ENCODE data around the gene NOD2. TPM values are rescaled to one million over a fixed set of nuclear protein-coding genes. Genes with fewer than 3 reads are reported as not detected.

The NOD2 gene
- polyA plus RNA-seq, 4 donors: 0.28 to 0.46 (median 0.36) TPM

DNA sequence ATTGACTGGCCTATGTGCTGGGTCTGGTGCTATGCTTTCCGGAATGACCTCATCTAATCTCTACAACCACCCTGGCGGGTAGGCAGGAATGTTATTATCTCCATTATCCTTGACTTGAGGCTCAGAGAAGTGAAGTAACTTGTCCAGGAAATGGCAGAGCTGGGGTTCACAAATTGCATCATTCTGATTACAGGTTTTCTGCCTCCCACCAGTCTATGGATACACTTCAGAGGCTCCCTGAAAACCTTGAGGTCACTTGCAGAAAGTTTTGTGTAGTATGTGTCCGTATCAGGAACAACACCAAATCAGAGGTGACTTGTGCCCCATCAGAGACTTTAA is 19.1 kb downstream of the NOD2 start:
- no peak for DNase-seq (ENCODE audit: low read depth in 4 of 4, low spot score in 2 of 4)

DNA sequence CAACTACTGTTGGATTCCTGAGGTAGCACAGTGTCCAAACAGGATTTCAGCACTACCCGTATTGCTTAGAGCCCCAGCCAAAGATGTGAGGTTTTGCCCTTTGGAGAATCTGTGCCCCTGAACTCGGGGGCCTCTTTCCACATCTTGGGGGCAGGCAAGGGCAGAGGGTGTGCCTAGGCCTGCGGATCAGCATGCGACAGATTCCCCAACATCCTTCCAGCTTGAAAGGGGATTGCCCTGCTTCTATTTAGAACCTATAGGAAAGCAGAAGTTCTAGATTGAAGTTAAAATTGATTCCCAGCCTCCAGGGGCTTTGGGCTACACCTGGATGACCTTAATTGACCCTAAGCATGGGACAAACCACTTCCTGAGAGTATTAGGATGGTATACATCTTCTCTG is 19.6 kb downstream of the NOD2 start:
- no peak for DNase-seq (ENCODE audit: low read depth in 4 of 4, low spot score in 2 of 4)

DNA sequence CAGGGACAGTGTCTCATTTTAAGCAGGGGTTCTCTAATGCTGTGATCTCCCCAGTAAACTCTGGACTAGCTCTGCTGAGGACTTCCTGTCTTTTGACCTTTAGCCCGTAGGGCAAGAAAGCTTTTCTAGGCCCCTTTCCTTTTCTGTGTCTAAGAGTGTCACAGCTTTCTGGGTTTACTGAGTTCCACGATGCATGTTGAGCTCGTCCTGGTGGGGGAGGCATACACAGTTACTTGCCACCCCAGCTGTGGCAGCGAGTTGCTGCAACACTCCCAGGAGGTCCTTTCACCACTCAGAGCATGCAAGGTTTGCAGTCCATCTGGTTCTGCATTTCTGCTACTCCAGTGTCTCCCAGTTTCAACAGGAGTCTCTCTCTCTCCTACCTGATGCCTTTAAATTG is 23.7 kb downstream of the NOD2 start:
- DNase-seq (ENCODE audit: low read depth in 4 of 4, low spot score in 2 of 4): no peak

DNA sequence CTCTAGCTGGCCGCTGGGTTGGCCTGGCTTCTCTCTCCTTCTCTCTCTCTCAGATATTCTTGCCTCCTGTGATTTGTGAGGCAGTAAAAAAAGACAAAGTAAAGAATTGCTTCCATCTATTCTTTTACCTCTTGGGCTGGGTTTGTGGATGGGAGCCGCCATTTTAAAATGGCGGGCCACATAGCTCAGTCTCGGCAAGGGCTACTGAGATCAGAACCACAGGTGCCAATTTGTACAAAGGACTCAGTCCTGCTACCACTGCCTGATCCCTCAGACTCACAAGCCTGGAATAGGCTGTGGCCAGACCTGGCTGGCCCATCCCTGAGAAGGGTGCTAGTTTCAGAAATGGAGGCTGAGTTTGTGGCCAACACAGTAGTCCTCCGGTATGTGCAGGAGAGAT is 24.1 kb downstream of the NOD2 start:
- DNase-seq (ENCODE audit: low read depth in 4 of 4, low spot score in 2 of 4): no peak

DNA sequence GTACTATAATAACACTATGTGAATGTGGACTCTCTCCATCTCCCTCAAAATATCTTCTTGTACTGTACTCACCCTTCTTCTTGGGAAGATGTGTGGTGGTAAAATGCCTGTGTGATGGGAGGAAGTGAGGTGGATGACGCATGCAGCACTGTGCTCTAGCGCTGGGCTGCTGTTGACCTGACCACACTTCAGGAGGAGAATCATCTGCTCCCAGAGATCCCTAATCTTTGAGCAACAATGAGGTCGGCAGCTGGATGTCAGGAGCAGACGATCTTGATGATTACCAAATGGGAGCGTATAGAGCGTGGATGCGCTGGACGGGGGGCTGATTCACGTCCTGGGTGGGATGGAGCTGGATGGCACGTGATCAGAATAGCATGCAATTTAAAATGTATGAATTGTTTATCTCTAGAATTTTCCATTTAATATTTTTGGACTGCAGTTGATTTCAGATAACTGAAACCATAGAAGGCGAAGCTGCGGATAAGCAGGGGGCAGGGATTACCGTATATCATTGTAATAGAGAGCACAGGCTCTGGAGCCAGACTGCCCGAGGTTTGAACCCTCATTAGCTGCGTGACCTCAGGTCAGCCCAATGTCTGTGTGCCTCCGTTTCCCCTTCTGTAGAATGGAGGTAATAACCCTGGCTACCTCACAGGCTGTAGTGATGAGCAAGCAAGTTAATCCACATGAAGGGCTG is 24.8 kb downstream of the NOD2 start:
- no peak for DNase-seq (ENCODE audit: low read depth in 4 of 4, low spot score in 2 of 4)

DNA sequence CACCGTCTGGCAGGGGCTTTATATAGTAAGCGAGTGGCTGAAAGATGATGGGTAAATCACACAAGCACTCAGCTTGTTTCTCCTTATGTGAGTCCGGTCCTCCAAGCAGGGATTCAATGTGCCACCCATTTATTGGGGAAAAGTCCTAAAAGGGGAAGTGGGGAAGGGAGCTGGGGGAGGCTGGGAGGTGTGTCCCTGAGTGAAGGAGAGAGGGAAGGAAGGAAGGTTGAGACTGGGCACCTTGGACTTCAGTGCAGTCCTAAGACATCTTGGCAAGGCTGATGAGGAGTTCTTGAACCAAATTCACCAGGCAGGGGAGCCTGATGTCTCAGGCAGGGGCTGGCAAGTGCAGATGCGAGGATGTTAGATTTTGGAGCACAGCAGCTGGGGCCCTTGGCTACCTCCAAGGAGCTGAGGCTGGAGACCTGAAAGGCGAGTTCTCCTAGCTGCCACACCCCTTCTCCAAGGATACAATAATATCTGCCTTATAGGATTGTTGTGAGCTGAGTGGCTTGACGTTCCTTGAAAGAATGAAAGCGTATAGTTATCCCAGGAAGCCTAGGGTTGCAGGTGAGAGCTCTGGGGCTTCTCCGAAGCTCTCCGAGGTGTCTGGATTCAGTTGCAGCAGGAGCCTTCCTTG is 25.5 kb downstream of the NOD2 start:
- DNase-seq (ENCODE audit: low read depth in 4 of 4, low spot score in 2 of 4): no peak

DNA sequence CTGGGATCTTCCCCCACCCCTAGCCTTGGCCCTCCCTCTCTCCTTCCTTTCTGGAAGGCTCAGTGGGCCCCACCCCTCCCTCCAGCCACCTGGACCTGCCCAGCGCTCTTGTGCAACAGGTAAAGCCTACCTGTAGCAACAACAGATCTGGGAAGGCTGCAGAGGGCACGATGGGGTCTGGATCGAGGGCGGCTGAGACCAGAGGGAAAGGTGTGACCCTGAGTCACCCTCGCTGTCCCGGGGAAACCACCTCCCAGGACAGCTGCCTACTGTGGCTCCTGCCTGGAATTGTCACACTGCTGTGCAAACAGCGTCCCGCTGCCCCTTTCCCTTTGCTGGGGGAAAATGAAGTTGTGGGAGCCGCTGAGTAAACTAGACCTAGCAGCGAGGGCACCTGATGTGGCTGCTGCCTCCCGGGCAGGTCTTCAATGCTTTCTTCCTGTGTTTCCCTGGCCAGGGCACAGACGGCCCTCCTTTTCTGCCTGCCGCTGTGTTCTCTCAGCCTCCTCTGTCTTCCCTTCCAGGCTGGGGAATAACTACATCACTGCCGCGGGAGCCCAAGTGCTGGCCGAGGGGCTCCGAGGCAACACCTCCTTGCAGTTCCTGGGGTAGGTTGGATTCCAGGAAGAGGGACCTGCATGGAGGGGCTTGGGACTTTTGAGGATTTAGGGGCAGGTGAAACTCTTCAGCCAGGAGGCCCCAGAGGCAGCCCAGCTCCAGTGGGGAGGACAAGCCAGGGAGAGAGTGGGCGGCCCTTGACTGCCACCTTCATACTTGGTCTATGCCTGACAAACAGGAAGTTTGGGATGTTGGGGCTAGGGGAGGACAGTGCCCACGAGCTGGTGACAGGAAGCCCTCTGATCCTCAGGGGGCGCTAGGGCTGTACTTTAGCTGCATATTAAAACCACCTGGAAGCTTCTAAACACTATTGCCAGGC is 26.3 kb downstream of the NOD2 start:
- no peak for DNase-seq (ENCODE audit: low read depth in 4 of 4, low spot score in 2 of 4)

DNA sequence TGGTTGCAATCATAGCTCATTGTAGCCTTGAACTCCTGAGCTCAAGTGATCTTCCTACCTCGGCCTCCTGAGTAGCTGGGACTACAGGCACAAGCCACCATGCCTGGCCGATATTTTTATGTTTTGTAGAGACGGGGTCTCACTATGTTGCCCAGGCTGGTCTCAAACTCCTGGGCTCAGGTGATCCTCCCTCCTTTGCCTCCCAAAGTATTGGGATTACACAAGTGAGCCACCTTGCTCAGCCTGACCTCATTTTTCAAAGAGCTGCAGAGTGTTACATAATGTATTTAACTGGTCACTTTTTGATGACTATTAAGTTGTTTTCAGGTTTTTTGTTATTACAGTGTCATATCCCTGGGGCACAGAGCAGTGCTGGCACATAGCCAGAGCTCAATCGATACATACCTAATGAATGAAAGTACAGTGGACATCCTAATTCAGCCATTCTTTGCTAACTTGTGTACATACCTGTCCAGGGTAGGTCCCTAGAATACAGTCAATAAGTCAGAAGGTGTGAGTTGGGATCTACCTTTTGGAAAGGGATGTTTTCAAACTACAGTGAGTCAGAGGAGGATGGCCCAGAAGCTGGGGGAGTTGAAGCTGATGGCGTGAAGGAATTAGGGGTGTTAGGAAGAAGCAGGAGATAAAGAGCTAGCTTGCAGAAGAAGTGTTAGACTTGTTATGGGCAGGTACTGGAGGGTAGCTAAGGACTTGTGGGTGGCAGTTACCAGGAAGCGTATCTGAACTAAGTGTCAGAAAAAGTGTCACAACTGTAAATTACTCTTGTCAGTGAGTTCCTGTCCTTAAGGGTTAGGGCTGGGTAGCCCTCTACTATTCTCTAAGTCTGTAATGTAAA is 28.4 kb downstream of the NOD2 start:
- no peak for DNase-seq (ENCODE audit: low read depth in 4 of 4, low spot score in 2 of 4)

DNA sequence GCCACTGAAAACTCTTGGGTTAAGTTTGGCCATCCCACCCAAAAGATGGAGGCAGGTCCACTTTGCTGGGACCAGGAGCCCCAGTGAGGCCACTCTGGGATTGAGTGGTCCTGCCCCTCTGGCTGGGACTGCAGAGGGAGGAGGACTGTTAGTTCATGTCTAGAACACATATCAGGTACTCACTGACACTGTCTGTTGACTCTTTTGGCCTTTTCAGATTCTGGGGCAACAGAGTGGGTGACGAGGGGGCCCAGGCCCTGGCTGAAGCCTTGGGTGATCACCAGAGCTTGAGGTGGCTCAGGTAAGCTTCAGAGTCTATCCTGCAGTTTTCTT is 29.0 kb downstream of the NOD2 start:
- no peak for DNase-seq (ENCODE audit: low read depth in 4 of 4, low spot score in 2 of 4)

DNA sequence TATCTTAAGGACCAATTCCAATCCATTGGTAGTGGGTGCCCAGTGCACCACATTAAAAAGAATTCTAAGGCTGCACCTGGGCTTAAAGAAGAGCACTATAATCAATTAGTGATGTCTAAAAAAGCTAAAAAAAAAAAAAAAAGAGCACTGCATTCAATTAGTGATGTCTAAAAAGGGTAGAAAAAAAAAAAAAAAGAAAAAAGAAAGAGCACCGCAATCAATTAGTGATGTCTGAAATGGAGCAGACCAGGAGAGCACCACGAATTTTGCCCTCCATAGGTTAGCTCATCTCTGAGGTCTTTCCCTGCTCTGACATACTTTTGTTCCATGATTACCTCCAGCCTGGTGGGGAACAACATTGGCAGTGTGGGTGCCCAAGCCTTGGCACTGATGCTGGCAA is 29.6 kb downstream of the NOD2 start:
- no peak for DNase-seq (ENCODE audit: low read depth in 4 of 4, low spot score in 2 of 4)

DNA sequence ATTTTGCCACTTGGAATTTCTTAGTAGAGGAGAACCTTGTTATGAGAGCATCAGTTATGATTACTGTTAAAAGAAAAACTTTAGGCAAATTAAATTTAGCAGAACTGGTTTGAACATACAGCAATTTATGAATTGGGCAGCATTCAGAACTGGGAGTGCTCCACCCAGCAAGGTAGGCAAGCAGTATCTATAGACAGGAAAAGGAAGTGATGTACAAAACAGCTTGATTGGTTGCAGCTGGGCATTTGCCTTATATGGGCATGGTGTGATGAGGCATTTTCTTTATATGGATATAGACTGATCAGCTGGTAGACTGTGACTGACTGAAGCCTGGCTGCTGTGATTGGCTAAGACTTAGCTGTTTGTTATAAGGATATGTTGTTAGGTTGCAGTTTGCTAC is 30.9 kb downstream of the NOD2 start:
- DNase-seq (ENCODE audit: low read depth in 4 of 4, low spot score in 2 of 4): no peak

DNA sequence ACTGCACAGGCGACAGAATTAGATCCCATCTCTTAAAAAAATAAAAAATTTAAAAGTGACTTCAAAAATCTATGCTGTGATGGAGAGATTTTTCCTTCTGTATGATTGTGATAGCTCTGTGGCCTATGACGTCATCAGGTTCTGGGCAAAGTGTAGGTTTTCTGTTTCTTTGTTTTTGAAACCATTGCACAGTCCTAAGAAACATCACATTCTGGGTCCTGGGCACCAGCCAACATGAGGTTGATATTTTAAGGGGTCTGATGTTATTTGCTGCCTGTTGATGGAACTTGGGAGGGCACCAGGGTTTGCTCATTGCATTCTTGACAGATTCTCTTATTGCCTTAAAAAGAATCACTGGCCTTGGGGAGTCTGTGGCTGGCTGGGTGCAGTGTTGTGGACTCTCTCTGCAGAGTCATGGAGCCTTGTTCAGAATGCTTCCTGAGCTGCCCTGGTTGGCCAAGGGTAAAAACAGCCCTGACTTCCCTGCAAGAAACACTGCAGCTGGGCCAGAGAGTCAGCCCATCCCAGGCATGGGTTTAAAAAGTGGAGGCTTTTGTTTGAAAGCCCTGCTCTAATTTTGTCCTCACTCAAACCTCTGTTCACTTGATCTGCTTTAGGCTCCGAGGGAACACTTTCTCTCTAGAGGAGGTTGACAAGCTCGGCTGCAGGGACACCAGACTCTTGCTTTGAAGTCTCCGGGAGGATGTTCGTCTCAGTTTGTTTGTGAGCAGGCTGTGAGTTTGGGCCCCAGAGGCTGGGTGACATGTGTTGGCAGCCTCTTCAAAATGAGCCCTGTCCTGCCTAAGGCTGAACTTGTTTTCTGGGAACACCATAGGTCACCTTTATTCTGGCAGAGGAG is 38.0 kb downstream of the NOD2 start:
- no peak for DNase-seq (ENCODE audit: low read depth in 4 of 4, low spot score in 2 of 4)

DNA sequence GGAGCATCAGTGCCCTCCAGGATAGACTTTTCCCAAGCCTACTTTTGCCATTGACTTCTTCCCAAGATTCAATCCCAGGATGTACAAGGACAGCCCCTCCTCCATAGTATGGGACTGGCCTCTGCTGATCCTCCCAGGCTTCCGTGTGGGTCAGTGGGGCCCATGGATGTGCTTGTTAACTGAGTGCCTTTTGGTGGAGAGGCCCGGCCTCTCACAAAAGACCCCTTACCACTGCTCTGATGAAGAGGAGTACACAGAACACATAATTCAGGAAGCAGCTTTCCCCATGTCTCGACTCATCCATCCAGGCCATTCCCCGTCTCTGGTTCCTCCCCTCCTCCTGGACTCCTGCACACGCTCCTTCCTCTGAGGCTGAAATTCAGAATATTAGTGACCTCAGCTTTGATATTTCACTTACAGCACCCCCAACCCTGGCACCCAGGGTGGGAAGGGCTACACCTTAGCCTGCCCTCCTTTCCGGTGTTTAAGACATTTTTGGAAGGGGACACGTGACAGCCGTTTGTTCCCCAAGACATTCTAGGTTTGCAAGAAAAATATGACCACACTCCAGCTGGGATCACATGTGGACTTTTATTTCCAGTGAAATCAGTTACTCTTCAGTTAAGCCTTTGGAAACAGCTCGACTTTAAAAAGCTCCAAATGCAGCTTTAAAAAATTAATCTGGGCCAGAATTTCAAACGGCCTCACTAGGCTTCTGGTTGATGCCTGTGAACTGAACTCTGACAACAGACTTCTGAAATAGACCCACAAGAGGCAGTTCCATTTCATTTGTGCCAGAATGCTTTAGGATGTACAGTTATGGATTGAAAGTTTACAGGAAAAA is 38.8 kb downstream of the NOD2 start:
- no peak for DNase-seq (ENCODE audit: low read depth in 4 of 4, low spot score in 2 of 4)

DNA sequence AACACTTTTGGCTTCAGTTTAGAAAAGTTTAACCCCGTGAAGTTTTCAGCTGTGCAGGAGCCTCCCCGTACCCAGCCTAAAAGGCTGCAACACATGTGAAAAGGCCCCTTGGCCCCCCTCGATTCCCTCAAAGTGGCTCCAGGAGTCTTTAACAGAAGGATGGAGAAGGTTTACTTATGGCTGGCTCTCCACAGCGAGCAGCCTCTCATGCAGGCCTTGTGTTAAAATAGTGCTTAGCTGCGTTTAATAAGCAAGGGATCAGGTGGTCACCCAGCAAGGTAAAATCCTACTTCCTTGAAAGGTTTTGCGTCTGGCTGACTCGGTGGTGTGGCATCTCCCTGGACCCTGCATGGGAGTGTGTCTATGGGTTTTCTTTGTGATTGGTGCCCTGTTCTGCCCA is 40.1 kb downstream of the NOD2 start:
- DNase-seq (ENCODE audit: low read depth in 4 of 4, low spot score in 2 of 4): no peak

DNA sequence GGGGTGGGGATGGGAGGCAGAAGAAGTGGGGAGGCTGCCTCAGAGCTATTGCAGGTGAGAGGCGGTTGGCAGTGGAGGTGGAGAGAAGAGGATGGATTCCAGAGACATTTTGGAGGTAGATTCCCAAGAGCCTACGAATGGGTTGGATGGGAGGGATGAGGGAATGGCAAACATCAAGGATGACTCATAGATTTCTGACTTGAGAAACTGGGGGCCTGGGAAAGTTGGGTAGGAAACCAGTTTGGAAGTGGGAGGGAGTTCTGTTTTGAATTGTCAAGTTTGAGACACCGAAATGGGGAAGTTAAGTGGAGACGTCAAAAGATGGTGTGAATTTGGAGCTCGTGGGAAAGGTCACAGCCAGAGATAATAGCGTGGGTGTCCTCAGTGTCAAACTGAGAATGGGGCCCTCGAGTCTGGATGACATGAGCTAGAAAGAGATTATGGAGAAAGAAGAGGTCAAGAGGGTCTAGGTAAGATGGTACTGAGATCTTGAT is 42.3 kb downstream of the NOD2 start:
- no peak for DNase-seq (ENCODE audit: low read depth in 4 of 4, low spot score in 2 of 4)

DNA sequence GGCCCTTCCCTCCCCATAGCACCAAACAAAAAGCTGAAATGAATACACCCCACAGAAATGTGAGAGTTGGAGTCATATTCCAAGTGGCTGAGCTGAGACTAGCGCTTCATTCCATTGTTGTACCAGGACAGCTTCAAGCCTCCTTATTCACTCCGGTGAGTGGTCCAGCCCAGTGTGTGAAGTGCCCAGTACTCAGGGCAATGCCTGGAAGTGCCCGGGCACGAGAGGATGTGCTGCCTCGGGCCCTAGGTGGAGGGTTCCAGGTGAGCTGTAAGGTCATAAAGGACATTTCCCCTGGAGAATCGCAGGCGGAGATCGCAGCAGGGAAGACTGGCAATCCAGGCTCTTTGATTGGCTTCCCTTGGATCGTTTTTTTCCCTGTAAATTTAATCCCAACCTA is 43.0 kb downstream of the NOD2 start:
- no peak for DNase-seq (ENCODE audit: low read depth in 4 of 4, low spot score in 2 of 4)

DNA sequence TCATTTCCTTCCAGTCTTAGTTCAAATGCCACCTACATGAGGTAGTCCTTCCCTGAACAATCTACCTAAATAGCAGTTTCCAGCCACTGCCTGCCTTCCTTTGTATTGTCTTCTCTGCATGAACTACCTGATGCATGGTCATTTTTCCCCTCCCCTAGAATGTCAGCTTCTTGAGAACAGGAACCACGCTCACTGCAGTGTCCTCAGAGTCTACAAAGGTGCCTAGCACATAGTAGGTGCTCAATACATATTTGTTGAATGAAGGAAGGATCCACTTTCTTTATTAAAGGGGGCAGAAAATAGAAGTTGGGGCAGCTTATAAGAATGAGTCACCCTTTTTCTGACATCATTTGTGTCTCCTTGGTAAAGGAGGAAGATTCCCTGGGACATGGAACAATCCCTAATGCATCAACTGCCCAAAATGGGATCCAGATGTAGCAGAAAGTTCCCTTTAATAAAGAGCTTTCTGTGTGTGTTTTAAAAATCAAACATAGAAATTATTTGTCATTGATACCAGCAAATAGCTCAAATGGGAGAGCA is 44.1 kb downstream of the NOD2 start:
- DNase-seq (ENCODE audit: low read depth in 4 of 4, low spot score in 2 of 4): no peak

DNA sequence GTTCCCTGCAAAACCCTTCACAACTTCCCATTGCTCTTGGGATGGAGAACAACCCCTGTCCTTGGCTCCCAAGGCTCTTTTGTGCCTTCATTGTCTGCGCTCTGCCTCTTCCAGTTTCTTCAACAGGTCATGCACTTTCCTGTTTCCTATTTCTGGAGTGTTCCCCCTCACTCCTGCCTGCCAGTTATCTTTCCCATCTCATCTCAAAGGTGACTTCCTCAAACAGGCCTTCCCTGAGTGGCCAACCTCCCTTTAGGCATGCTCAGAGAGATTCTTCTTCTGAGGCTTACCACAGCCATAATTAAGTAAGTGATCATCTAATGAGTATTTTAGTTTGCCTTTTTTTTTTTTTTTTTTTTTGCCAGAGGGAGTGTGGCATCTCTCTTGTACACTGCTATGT is 45.6 kb downstream of the NOD2 start:
- no peak for DNase-seq (ENCODE audit: low read depth in 4 of 4, low spot score in 2 of 4)

DNA sequence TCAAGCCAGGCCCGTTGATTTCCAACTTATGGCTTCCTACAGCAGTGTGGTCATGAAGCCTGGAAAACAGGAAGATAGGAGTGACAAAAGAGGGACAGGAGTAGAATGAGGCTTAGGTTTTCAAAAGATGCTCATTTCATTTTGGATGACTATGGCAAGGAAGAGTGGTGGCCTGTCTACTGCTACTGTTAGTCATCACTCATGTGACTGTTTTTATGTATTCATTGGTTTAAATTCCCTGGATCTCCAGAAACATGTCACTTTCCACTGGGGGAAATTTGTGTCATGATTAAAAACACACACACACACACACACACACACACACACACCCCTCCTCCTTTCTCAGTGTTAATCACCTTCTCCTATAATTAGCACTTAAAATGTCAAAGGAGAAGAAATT is 47.3 kb downstream of the NOD2 start:
- DNase-seq (ENCODE audit: low read depth in 4 of 4, low spot score in 2 of 4): no peak

Measured in left renal cortex interstitium (tissue), 4 donors.